Retinal pigment epithelial cell (primary cell): ENCODE data around the gene YPEL2.
A peak's percentile ranks its signal among the peaks of the same experiment; 100 is the strongest.
"Not testable (repeated sequence)": the region's sequence is repeated elsewhere in the genome, so short reads cannot be mapped to it uniquely, and the experiment has no call there.

Source experiments
- DNase-seq: peaks from one replicate; pipeline ENCODE4 v3.0.0-alpha.2; 2010; ENCODE audit warnings: low read depth
- H3K4me3 ChIP-seq: 2 replicates; pipeline ENCODE4 v1.5.1; 2011; ENCODE audit warnings: mild to moderate bottlenecking, low read length, control low read depth, moderate library complexity
- TF ChIP-seq, protein P1 (sequence below): conservative IDR thresholded peaks from 2 replicates; pipeline ENCODE4 v1.5.1; 2011; ENCODE audit warnings: low read depth, low read length, control low read depth, inconsistent platforms

YPEL2 gene

DNA sequence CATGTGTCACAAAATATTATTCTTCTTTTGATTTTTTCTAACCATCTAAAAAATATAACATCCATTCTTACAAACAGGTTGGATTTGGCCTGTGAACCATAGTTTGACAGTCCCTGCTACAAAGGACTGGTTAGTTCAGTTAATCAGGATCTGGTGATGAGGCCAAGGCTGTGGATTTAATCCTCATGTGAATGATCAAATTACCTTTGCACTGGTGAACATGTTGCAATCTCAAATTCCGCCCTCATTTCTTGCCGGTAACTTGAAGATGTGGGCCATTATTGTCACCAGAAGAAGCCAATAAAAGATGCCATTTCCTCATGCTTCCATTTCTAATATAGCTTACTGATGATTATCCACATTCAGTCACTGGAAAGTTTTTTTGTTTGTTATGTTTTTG lies 35.3 kb upstream of the YPEL2 start:
- no peak overlapping the region for H3K4me3 ChIP-seq
- TF ChIP-seq, protein P1, sequence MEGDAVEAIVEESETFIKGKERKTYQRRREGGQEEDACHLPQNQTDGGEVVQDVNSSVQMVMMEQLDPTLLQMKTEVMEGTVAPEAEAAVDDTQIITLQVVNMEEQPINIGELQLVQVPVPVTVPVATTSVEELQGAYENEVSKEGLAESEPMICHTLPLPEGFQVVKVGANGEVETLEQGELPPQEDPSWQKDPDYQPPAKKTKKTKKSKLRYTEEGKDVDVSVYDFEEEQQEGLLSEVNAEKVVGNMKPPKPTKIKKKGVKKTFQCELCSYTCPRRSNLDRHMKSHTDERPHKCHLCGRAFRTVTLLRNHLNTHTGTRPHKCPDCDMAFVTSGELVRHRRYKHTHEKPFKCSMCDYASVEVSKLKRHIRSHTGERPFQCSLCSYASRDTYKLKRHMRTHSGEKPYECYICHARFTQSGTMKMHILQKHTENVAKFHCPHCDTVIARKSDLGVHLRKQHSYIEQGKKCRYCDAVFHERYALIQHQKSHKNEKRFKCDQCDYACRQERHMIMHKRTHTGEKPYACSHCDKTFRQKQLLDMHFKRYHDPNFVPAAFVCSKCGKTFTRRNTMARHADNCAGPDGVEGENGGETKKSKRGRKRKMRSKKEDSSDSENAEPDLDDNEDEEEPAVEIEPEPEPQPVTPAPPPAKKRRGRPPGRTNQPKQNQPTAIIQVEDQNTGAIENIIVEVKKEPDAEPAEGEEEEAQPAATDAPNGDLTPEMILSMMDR = no peak

DNA sequence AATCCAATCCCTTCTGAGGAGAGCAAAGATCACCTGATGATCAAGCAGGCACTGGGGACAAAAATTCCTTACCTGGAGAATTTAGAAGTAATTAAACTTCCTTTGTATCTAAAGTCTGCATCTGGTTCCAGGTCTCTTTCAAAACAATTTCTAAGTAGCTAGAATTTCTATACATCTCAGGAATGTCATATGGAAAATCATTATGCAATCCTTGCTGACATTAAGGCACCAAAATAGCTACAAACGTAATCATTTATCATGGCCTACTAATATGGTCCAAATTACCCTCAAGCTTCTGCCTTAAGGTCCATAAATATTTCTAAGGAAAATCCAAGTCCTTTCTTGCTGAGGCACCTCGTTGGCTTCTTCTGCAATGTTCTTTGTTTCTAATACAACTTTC lies 32.9 kb upstream of the YPEL2 start:
- no peak for DNase-seq
- TF ChIP-seq, protein P1 = no peak
- H3K4me3 ChIP-seq = no peak overlapping the region

More for the DNA sequence above, 35.3 kb upstream of the YPEL2 start:
- peak; percentile 34 for DNase-seq

DNA sequence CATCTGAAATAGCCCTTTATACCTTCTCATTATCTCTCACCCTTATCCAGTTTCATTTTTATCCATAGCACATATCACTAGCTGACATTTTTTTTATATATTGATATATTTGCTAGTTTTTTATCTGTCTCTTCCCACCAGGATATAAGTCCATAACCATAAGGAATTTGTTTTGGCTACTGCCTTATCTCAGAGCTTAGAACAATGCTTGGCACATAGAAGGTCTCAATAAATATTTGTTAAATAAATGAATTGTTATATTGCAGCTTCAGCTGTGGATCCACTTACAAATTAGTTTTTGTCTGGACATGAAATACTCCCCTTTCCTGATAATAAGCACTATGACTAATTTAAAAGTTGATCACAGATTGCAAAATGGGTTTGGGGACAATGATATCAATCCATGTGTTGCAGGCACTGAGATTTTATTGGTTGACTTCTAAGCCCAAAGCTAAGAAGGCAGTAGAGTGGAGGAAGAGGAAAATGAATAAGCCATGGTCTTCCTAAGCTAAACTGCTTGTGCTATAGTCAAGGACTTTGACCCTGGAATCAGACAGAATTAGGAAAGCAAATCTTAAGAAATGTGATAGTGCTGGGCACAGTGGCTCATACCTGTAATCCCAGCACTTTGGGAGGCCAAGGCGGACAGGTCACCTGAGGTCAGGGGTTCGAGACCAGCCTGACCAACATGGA lies 31.9 kb upstream of the YPEL2 start:
- TF ChIP-seq, protein P1 = no peak
- DNase-seq = no peak
- no peak overlapping the region for H3K4me3 ChIP-seq

DNA sequence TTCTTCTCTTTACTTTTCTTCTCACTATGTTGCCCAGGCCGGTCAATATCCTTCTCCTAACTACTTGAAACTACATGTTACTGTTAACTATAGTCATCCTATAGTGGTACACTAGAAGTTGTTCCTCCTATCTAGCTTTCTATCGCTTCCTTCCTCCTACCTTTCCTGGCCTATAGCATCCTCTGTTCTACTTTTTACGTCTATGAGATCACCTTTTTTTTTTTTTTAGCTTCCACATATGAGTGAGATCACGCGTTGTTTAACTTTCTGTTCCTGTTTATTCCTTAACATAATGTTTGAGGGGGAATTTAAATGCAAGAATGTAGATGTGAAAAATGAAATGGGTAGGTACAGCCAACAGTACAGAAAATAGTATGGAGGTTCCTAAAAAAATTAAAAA lies 30.5 kb upstream of the YPEL2 start:
- TF ChIP-seq, protein P1 = no peak
- H3K4me3 ChIP-seq = no peak overlapping the region
- DNase-seq = no peak

DNA sequence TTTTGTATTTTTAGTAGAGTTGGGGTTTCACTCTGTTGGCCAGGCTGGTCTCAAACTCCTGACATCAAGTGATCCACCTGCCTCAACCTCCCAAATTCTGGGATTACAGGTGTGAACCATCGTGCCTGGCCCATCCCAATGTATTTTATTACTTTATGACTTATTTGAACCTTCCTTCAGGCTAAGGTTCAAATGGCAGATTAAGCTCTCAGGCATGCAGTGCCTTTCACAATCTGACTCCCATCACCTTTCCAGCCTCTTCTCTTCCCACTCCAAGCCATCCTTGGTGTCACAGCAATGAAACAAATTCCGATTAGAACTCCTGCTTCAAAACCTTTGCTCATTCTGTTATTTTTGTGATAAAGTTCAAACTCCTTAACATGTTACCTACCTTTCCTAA lies 26.6 kb upstream of the YPEL2 start:
- no peak overlapping the region for H3K4me3 ChIP-seq
- no peak for DNase-seq
- TF ChIP-seq, protein P1 = no peak

DNA sequence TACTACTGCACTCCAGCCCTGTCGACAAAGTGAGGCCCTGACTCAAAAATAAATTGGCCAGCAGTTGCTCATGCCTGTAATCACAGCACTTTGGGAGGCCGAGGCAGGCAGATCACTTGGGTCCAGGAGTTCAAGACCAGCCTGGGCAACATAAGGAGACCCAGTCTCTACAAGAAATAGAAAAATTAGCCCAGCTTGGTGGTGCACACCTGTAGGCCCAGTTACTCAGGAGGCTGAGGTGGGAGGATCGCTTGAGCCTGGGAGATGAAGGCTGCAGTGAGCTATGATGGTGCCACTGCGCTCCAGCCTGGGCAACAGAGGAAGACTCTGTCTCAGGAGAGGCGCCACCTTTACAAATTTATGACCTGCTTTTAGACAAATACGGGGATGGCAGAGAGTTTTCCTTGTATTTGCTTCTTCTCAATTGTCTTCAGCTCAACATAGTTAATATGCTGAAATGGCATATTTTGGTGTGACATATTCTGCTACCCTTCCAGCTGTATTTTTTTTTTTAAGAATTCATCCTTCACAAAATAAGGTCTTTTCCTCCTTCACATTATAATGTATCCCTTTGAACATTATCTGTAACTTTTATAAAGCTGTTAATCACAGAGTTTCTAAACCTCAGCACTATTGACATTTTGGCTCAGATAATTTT lies 21.1 kb upstream of the YPEL2 start:
- TF ChIP-seq, protein P1 = no peak

DNA sequence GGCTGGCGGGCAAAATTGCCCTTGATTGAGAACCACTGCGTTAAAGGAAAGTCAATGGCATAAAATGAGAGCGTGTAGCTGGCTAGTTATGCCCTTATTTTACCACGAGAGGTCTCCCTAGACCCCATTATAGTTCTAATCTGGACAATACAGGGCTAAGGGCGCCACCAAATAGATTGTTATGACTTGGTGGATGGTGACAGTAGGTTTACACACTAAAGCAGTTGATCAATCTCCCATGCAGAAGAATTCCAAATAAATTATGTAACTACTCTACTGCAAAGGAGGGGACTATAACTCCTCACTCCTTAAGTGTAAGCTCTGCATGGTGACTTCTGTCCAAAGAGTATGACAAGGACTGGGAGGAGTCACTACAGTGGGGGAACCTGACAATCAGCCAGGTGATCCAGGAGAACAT lies 20.4 kb upstream of the YPEL2 start:
- DNase-seq = no peak
- TF ChIP-seq, protein P1 = peak; percentile 73
- H3K4me3 ChIP-seq = no peak overlapping the region

More for the DNA sequence above, 21.1 kb upstream of the YPEL2 start:
- no peak overlapping the region for H3K4me3 ChIP-seq
- no peak for DNase-seq

DNA sequence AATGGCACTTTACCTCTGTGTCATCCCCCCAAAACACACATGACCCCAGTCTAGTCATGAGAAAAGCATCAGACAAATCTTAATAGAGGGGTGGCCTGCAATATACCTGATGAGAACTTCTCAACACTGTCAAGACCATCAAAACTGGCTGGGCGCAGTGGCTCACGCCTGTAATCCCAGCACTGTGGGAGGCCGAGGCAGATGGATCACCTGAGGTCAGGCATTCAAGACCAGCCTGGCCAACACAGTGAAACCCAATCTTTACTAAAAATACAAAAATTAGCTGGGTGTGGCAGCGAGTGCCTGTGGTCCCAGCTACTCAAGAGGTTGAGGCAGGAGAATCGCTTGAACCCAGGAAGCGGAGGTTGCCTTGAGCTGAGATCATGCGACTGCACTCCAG lies 19.9 kb upstream of the YPEL2 start:
- DNase-seq = not testable (repeated sequence)

More for the DNA sequence above, 19.9 kb upstream of the YPEL2 start:
- H3K4me3 ChIP-seq = not testable (repeated sequence)
